CD4-positive, alpha-beta T cell treated with Interleukin-6 for 4 hours (primary cell): Measurements from ENCODE around the gene TTYH3.
"Not testable (repeated sequence)": the region's sequence is repeated elsewhere in the genome, so short reads cannot be mapped to it uniquely, and the experiment has no call there.

Experiments used
- DNase-seq: peaks from one replicate; pipeline ENCODE4 v3.0.0-alpha.2; 2020; ENCODE audit warnings: mixed read lengths

TTYH3 gene

DNA sequence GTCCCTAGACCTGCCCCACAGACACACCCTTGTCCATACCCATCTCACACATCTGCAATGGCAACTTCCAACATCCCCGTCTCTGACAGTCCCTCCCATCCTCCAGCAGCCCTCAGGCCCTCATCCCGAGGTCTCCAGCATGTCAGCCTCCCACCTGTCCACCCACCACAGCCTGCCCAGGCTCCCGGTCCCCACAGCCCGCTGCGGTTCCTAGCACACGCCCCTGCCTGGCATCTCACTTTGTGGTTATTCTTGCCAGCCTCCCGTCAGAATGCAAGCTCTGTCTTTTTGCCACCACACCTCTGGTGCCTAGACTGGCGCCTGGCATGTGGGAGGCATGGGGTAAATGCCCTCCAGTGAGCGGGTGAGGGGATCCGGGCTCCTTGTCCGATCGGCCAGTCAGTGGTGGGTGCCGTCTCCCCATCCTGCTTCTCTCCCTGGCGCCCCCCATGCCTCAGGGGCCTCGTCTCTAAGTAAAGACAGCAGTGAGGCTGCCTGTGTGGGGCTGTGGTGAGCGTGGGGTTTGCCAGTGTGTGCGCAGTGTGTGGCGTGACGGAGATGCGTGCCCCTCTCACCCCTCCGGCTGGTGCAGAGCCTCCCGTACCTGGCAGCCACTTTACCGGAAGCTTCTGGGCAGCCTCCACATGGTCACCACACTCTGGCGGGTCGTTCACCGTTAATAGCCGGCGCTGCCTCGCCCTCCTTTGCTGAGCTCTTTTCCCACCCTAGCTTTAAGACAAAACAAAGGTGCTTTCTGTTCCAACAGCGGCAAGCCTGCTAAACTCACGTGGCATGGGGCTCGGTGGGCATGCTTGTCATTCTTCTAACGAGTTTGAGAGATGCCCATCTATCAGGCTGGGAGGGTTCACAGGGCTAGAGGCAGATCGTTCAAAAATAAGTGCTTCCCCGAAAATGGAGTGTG lies 28.5 kb upstream of the TTYH3 start:
- no peak for DNase-seq

DNA sequence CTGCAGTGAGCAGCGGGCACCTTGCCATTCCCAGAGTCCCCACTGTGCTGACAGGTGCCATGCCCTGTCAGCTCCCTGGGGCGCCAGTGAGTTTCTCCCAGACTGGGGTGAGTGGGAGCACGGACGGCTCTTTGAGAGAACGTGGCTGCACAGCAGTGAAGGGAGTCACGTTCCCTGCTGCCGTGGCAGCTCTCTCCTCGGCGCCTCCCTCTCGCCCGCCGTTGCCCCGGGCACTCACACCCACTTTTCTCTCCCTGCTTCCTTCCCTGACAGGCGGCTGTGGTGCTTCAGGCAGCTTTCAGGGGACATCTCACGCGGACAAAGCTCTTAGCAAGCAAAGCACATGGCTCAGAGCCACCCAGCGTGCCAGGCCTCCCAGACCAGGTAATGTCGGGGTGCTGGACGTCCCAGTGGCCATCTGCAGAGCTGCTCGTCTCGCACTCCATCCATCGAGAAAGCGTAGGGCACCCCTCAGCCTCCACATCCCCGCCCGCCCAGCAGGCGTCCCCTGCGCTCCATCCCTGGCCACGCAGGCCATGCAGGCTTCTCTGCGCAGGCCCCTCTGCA lies 27.1 kb upstream of the TTYH3 start:
- DNase-seq = no peak

DNA sequence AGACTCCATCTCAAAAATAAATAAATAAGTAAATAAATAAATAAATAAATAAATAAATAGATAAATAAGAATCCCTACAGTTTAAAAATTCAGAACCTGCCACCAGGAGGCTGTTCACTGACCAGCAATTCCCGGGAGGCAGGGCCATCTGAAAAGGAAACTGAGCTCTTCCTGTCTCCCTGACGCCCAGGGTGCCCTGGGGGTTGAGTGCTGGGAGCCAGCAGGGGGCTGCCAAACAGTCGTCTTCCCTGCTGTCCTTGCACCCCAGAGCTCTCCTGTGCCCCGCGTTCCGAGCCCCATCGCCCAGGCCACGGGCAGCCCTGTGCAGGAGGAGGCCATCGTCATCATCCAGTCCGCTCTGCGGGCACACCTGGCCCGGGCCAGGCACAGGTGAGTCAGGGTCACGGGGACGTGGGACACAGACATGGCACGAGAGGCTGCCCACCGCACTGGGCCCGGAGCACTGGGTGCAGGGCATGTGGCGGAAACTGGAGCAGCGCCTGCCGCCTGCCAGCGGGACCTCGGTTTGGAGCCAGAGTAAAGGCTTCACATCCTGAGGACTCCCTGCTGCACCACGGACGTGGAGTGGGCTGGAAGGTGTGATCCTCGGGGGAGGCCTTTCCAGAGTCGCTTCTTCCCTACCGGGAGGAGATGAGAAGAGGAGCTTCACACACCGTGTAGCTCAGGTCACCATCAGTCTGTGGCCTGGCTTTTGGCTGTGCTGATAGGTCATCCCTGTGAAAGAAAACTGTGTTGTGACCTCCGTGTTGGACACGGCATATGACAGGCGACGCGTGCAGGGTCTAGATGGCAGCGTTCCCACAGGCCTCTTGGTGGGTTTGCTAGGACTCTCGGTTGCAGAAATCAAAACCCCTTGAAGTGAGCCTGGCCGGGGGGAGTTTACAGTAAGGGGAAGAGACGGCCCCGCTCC lies 25.9 kb upstream of the TTYH3 start:
- no peak for DNase-seq

- no peak for DNase-seq
Measured at GRCh38 chr7:2606539-2606936, 25.2 kb upstream of the TTYH3 start.

GRCh38 chr7:2607122-2607922 lies 24.5 kb upstream of the TTYH3 start:
- DNase-seq = no peak

- no peak for DNase-seq
Measured at GRCh38 chr7:2607923-2608904, 23.6 kb upstream of the TTYH3 start.

GRCh38 chr7:2608921-2609411 lies 22.8 kb upstream of the TTYH3 start:
- DNase-seq = peak; percentile 36

GRCh38 chr7:2609646-2610045 lies 22.1 kb upstream of the TTYH3 start:
- DNase-seq = not testable (repeated sequence)

- no peak for DNase-seq
Measured at GRCh38 chr7:2610466-2610865, 21.3 kb upstream of the TTYH3 start.

DNA sequence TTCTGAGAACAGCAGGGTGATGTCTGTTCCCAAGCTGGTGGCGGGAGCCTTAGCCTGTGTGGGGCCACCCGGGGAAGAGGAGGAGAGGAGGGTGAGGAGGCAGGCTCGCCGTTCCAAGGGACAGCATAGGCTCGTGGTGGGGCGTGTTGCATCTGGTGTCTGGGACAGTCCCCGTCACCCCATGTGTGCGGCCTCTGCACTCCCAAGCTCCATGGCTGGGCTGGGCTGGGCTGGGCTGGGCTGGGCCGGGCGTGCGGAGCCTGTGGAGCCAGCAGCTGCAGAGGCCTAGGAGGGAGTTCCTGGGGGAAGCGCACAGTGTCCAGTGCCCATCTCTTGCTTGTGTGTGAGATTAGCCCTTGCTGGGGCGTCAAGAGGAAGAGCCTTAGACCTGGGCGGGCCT lies 20.9 kb upstream of the TTYH3 start:
- DNase-seq = no peak

DNA sequence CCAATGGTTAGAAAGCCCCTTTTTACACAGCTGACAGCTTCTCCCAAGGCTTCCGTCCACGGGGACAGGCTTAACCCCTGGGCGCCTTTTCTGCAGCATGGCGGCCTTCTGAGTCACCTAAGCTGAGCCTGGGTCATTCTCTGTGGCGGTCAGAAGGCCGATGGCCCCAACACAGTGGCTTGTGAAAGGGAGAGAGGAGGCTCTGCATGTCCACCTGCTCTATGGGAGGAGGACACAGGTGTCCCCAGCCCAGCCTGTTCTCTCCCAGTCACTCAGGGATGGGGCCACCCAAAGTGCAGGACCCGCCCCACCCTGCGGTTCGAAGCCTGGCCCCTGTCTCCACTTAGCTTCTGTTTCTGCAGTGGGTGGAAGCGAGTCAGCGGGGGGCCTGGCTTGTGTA lies 20.4 kb upstream of the TTYH3 start:
- no peak for DNase-seq

GRCh38 chr7:2611922-2612321 lies 19.9 kb upstream of the TTYH3 start:
- DNase-seq = no peak

DNA sequence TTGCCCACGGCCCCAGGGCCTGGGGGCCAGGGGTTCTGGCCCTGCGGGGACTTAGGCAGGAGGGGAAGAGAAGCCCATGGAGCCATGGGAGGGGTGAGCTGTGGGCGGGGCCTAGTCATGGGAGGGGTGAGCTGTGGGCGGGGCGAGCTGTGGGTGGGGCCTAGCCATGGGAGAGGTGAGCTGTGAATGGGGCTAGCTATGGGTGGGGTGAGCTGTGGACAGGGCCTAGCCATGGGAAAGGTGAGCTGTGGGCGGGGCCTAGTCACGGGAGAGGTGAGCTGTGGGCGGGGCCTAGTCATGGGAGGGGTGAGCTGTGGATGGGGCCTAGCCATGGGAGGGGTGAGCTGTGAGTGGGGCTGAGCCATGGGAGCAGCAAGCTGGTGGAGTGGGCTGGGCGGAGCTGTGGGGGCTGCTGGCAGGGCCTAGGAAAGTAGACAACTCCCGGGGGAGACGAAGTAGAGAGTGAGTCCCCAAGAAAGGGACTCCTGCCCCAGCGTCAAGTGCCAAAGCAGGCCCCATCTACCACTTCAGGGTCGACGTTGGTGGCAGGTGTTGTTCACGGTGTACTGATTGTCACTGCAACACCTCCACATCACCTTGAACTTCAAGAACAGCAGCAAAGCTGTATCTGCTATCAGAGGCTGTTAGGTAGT lies 19.2 kb upstream of the TTYH3 start:
- DNase-seq = no peak

- DNase-seq = no peak
Measured at GRCh38 chr7:2613098-2613930, 18.5 kb upstream of the TTYH3 start.

GRCh38 chr7:2613931-2614600 lies 17.7 kb upstream of the TTYH3 start:
- no peak for DNase-seq

DNA sequence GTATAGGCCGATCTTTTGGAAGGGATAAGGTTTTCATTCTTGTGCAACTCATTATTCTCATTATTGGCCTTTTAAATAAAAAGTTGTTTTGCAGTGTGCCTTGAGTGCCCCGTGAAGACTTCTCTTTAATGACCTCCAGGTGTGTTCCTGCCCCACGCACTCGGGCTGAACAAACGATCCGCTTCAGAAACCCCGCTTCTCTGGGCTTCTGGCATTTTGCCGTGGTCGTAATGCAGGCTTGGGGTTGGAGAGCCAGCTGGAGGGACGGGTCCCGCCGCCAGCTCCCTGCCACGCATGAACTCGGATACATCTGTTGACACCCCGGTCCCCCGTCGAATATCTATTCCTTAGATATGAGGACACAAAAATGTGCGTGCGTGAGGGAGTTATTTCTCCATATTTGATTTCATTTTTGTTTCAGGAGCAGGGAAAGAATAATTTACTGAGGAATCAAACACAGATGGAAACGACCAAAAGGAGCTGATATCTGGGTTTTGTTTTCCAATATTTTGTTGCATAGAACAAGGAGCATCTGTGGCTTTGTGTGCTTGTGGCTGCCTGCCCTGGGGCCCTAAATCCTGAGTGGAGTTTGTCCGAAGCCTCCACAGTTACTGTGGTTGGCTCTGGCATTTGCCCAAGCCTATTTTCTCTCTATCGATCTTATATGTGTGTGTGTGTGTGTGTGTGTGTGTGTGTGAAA lies 17.0 kb upstream of the TTYH3 start:
- no peak for DNase-seq

DNA sequence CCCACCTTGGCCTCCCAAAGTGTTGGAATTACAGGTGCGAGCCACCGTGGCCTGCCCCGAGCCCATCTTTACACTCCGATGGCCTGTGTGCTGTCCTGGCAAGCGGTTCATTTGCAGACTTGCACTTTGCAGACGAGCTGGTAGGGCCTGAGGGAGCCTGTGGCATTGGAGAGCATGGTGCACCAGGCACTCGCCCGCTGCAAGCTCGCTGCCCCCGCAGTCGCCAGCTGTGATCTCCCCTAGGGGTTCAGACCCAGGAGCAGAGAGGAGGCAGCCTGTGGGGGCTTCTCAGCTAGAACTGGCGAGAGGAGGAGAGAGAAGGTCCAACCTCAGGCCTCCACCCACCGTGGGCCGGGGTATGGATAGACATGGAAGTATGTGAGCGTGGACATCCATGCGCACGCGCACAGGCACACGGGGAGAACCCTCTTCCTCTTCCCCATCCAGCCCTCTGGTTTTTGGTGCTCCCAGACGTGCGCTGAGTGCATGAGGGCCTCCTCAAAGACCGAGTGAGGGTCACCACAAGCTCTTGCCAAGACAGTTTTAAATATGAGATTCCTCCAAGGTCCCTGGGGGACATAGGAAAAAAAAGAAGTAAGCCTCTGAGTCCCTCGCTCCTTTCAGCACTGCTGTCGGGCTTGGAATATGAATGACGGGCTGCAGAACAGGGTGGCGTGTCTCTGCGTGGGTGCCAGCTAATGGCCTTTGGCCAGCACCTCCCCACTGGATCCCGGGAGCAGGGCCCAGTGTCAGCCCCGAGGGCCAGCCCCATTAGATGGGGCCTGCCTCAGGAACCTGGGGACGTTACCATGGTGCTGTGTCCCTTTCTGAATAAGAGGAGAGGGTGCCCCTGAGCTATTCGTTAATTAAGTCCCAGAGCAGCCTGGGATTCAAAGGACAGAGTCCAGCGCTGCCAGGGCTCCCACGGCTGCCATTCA lies 15.1 kb upstream of the TTYH3 start:
- DNase-seq = no peak
